Kidney tubule cell (primary cell): Measurements from ENCODE around the gene BBOF1.

Experiments
- DNase-seq: peaks from one replicate; pipeline ENCODE4 v3.0.0-alpha.2; 2018; ENCODE audit warnings: low spot score

BBOF1 gene

GRCh38 chr14:74089251-74090020, 70.3 kb downstream of the BBOF1 start:
- DNase-seq = no peak

- DNase-seq = no peak
Measured at GRCh38 chr14:74105381-74105780, 86.2 kb downstream of the BBOF1 start.

GRCh38 chr14:74109369-74109768, 90.2 kb downstream of the BBOF1 start:
- no peak for DNase-seq

- peak; percentile 57 for DNase-seq
Measured at GRCh38 chr14:74111395-74112216, 92.5 kb downstream of the BBOF1 start.
